ENCODE data around the gene RBM34.

The RBM34 gene

GRCh38 chr1:235180916-235181460, 19.9 kb upstream of the RBM34 start:
- H3F3A ChIP-seq (ENCODE audit: low read depth), result no peaks in the 10 kb centered on the region
- H3K27me3 ChIP-seq (ENCODE audit: insufficient read depth, low read length, poor library complexity, severe bottlenecking), result no peaks in the 10 kb centered on the region
- no peak overlapping the region for H2AFZ ChIP-seq (ENCODE audit: low read length)
- H3K9me3 ChIP-seq (ENCODE audit: insufficient read depth, low read depth, low read length), result no peaks in the 10 kb centered on the region
- no peak overlapping the region for H3K9ac ChIP-seq (ENCODE audit: low read depth, low read length, poor library complexity, severe bottlenecking)
- peaks cover 57% of the 10 kb centered on the region; the same call in 1 of the 2 replicates for H3K36me3 ChIP-seq (ENCODE audit: insufficient read depth, low read length)
- no peaks in the 10 kb centered on the region for H4K20me1 ChIP-seq (ENCODE audit: insufficient read depth, low read length, poor library complexity, severe bottlenecking)
- no peak overlapping the region for H3K4me2 ChIP-seq (ENCODE audit: low read depth, low read length, poor library complexity, severe bottlenecking)
- H3K4me1 ChIP-seq (ENCODE audit: insufficient read depth, low read length, poor library complexity, severe bottlenecking), result no peaks in the 10 kb centered on the region
- H3K79me2 ChIP-seq (ENCODE audit: insufficient read depth, low read length), result no peaks in the 10 kb centered on the region
- H3K9me2 ChIP-seq (replicated peaks; ENCODE audit: low read depth, low read length), result no peaks in the 10 kb centered on the region
- TF ChIP-seq EZH2phosphoT487 (IDR thresholded peaks at IDR 0.05; ENCODE audit: borderline replicate concordance), result no peak
- TF ChIP-seq CTCF (conservative IDR thresholded peaks at IDR 0.05; ENCODE audit: low read length), result no peak
- H3K4me3 ChIP-seq (ENCODE audit: low read length, poor library complexity, severe bottlenecking), result no peak overlapping the region

GRCh38 chr1:235176486-235176885, 15.4 kb upstream of the RBM34 start:
- H3K9me2 ChIP-seq (replicated peaks; ENCODE audit: low read depth, low read length), result no peaks in the 10 kb centered on the region
- no peak overlapping the region for H2AFZ ChIP-seq (ENCODE audit: low read length)
- H3K79me2 ChIP-seq (ENCODE audit: insufficient read depth, low read length), result no peaks in the 10 kb centered on the region
- H3K9me3 ChIP-seq (ENCODE audit: insufficient read depth, low read depth, low read length), result no peaks in the 10 kb centered on the region
- no peaks in the 10 kb centered on the region for H4K20me1 ChIP-seq (ENCODE audit: insufficient read depth, low read length, poor library complexity, severe bottlenecking)
- H3K9ac ChIP-seq (ENCODE audit: low read depth, low read length, poor library complexity, severe bottlenecking), result no peak overlapping the region
- no peak overlapping the region for H3K4me3 ChIP-seq (ENCODE audit: low read length, poor library complexity, severe bottlenecking)
- no peaks in the 10 kb centered on the region for H3K27me3 ChIP-seq (ENCODE audit: insufficient read depth, low read length, poor library complexity, severe bottlenecking)
- no peak for TF ChIP-seq CTCF (conservative IDR thresholded peaks at IDR 0.05; ENCODE audit: low read length)
- TF ChIP-seq EZH2phosphoT487 (IDR thresholded peaks at IDR 0.05; ENCODE audit: borderline replicate concordance), result no peak
- no peak overlapping the region for H3K4me2 ChIP-seq (ENCODE audit: low read depth, low read length, poor library complexity, severe bottlenecking)
- H3K36me3 ChIP-seq (ENCODE audit: insufficient read depth, low read length), result peaks cover 74% of the 10 kb centered on the region
- H3K4me1 ChIP-seq (ENCODE audit: insufficient read depth, low read length, poor library complexity, severe bottlenecking), result no peaks in the 10 kb centered on the region
- no peaks in the 10 kb centered on the region for H3F3A ChIP-seq (ENCODE audit: low read depth)

GRCh38 chr1:235169986-235170385, 8.9 kb upstream of the RBM34 start:
- no peaks in the 10 kb centered on the region for H3K79me2 ChIP-seq (ENCODE audit: insufficient read depth, low read length)
- no peaks in the 10 kb centered on the region for H3K27me3 ChIP-seq (ENCODE audit: insufficient read depth, low read length, poor library complexity, severe bottlenecking)
- no peak overlapping the region for H3K4me3 ChIP-seq (ENCODE audit: low read length, poor library complexity, severe bottlenecking)
- H3K4me2 ChIP-seq (ENCODE audit: low read depth, low read length, poor library complexity, severe bottlenecking), result no peak overlapping the region
- H4K20me1 ChIP-seq (ENCODE audit: insufficient read depth, low read length, poor library complexity, severe bottlenecking), result no peaks in the 10 kb centered on the region
- TF ChIP-seq EZH2phosphoT487 (IDR thresholded peaks at IDR 0.05; ENCODE audit: borderline replicate concordance) (no peak), CTCF (conservative IDR thresholded peaks at IDR 0.05; ENCODE audit: low read length) (no peak)
- peaks cover 58% of the 10 kb centered on the region for H3K36me3 ChIP-seq (ENCODE audit: insufficient read depth, low read length)
- peaks cover 12% of the 10 kb centered on the region for H3F3A ChIP-seq (ENCODE audit: low read depth)
- no peaks in the 10 kb centered on the region for H3K4me1 ChIP-seq (ENCODE audit: insufficient read depth, low read length, poor library complexity, severe bottlenecking)
- H3K9me2 ChIP-seq (replicated peaks; ENCODE audit: low read depth, low read length), result no peaks in the 10 kb centered on the region
- no peaks in the 10 kb centered on the region for H3K9me3 ChIP-seq (ENCODE audit: insufficient read depth, low read depth, low read length)
- H3K9ac ChIP-seq (ENCODE audit: low read depth, low read length, poor library complexity, severe bottlenecking), result no peak overlapping the region
- H2AFZ ChIP-seq (ENCODE audit: low read length), result no peak overlapping the region

All from Loucy (cell line).